ENCODE measurements around the gene UQCRC1.

DNA sequence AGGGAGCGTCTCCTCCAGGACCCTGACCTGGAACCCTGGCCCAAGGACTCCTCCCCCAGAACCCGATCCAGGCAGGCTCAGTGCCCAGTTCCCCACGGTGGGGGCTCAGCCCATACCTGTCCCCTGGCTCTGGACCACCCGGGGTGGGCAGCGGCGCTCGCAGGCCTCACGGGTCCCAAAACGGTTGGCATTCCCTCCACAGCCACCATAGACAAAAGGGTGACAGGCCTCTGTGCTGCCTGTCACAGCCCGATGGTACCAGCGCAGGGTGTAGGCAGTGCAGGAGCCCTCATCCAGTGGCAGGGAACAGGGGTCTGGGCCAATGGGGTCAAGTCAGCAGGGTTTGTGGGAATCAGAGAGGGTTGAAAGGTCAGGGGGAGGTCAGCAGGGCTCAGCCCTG is 44.8 kb downstream of the UQCRC1 start:
- TF ChIP-seq TEAD4 (IDR thresholded peaks at IDR 0.05) (no peak), RAD21 (IDR thresholded peaks at IDR 0.05; ENCODE audit: low read depth) (no peak), CEBPB (IDR thresholded peaks at IDR 0.05) (no peak), FOXM1 (IDR thresholded peaks at IDR 0.05; ENCODE audit: borderline replicate concordance, low read depth) (no peak), YY1 (IDR thresholded peaks at IDR 0.05; ENCODE audit: low read depth) (no peak), EP300 (IDR thresholded peaks at IDR 0.05; ENCODE audit: borderline replicate concordance) (no peak), NFIC (IDR thresholded peaks at IDR 0.05) (no peak), TAF1 (IDR thresholded peaks at IDR 0.05; ENCODE audit: low read depth) (no peak), EGR1 (IDR thresholded peaks at IDR 0.05) (no peak), CREB1 (IDR thresholded peaks at IDR 0.05; ENCODE audit: low read depth) (no peak)
- TF ChIP-seq, protein P1, sequence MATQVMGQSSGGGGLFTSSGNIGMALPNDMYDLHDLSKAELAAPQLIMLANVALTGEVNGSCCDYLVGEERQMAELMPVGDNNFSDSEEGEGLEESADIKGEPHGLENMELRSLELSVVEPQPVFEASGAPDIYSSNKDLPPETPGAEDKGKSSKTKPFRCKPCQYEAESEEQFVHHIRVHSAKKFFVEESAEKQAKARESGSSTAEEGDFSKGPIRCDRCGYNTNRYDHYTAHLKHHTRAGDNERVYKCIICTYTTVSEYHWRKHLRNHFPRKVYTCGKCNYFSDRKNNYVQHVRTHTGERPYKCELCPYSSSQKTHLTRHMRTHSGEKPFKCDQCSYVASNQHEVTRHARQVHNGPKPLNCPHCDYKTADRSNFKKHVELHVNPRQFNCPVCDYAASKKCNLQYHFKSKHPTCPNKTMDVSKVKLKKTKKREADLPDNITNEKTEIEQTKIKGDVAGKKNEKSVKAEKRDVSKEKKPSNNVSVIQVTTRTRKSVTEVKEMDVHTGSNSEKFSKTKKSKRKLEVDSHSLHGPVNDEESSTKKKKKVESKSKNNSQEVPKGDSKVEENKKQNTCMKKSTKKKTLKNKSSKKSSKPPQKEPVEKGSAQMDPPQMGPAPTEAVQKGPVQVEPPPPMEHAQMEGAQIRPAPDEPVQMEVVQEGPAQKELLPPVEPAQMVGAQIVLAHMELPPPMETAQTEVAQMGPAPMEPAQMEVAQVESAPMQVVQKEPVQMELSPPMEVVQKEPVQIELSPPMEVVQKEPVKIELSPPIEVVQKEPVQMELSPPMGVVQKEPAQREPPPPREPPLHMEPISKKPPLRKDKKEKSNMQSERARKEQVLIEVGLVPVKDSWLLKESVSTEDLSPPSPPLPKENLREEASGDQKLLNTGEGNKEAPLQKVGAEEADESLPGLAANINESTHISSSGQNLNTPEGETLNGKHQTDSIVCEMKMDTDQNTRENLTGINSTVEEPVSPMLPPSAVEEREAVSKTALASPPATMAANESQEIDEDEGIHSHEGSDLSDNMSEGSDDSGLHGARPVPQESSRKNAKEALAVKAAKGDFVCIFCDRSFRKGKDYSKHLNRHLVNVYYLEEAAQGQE (IDR thresholded peaks at IDR 0.05; ENCODE audit: low read depth): no peak
- TF ChIP-seq, protein P2, sequence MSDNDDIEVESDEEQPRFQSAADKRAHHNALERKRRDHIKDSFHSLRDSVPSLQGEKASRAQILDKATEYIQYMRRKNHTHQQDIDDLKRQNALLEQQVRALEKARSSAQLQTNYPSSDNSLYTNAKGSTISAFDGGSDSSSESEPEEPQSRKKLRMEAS (IDR thresholded peaks at IDR 0.05): no peak
- TF ChIP-seq, protein P3, sequence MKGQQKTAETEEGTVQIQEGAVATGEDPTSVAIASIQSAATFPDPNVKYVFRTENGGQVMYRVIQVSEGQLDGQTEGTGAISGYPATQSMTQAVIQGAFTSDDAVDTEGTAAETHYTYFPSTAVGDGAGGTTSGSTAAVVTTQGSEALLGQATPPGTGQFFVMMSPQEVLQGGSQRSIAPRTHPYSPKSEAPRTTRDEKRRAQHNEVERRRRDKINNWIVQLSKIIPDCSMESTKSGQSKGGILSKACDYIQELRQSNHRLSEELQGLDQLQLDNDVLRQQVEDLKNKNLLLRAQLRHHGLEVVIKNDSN (IDR thresholded peaks at IDR 0.05): no peak

Data from Ishikawa (cell line).